Liver (tissue), 3 donors: Measurements from ENCODE around the gene OSBP2.

Source experiments
- ATF3 ChIP-seq: IDR thresholded peaks from 2 replicates; pipeline ENCODE4 v1.6.1; 2016; ENCODE audit warnings: antibody characterized with exemption
- CTCF ChIP-seq: fragments of 150-350 bp; IDR thresholded peaks from 2 replicates; pipeline ENCODE4 v1.5.1; 2017; ENCODE audit warnings: improper control_type of control experiment, low read depth, low read length; ENCODE audit not compliant: missing input control
- HNF4G ChIP-seq: IDR thresholded peaks from 2 replicates; pipeline ENCODE4 v1.6.1; 2016; ENCODE audit warnings: antibody characterized with exemption
- JUND ChIP-seq, 2 donors: IDR thresholded peaks; 2 replicates each; pipeline ENCODE4 v1.6.1; 2016; ENCODE audit warnings: antibody characterized with exemption in 2 of 2
- MAX ChIP-seq: IDR thresholded peaks from 2 replicates; pipeline ENCODE4 v1.6.1; 2016; ENCODE audit warnings: antibody characterized with exemption
- RAD21 ChIP-seq, 2 donors: IDR thresholded peaks; 2 replicates each; pipeline ENCODE4 v1.6.1; 2016; ENCODE audit warnings: antibody characterized with exemption in 2 of 2, mild to moderate bottlenecking in 2 of 2
- REST ChIP-seq: IDR thresholded peaks from 2 replicates; pipeline ENCODE4 v1.6.1; 2016; ENCODE audit warnings: antibody characterized with exemption, mild to moderate bottlenecking
- SP1 ChIP-seq: IDR thresholded peaks from 2 replicates; pipeline ENCODE4 v1.6.1; 2018; ENCODE audit warnings: antibody characterized with exemption, mild to moderate bottlenecking
- ZBTB33 ChIP-seq: IDR thresholded peaks from 2 replicates; pipeline ENCODE4 v1.6.1; 2016; ENCODE audit warnings: antibody characterized with exemption
- donor health status: healthy.
- donor health status: healthy.

- no peak for TF ChIP-seq CTCF
- TF ChIP-seq REST, result no peak
- TF ChIP-seq ATF3, result no peak
- TF ChIP-seq MAX, result no peak
- no peak for TF ChIP-seq RAD21 (IDR thresholded peaks at IDR 0.05)
- TF ChIP-seq JUND (IDR thresholded peaks at IDR 0.05), result no peak
- no peak for TF ChIP-seq SP1
- TF ChIP-seq ZBTB33, result no peak
- TF ChIP-seq HNF4G, result no peak
Measured at GRCh38 chr22:30821863-30822215, 127.2 kb downstream of the OSBP2 start.
